SK-N-MC (cell line): ENCODE measurements around the gene FUT8.

ENCODE experiments used
- EZH2 ChIP-seq: fragments of 200-600 bp; sonication (generic); IDR thresholded peaks from one replicate; pipeline ENCODE4 v1.6.1; 2017; ENCODE audit warnings: antibody characterized with exemption
- FOXP2 ChIP-seq: optimal IDR thresholded peaks from 2 replicates; pipeline ENCODE3; 2011; ENCODE audit warnings: mild to moderate bottlenecking, moderate library complexity; ENCODE audit not compliant: insufficient read depth; ENCODE audit errors: extremely low read length, control extremely low read depth
- POLR2AphosphoS5 ChIP-seq: IDR thresholded peaks from 2 replicates; pipeline ENCODE4 v1.6.1; 2012; ENCODE audit warnings: mild to moderate bottlenecking, low read depth, low read length, borderline replicate concordance

GRCh38 chr14:65580973-65581372 lies 168.4 kb downstream of the FUT8 start:
- TF ChIP-seq EZH2 (no peak), POLR2AphosphoS5 (no peak), FOXP2 (no peak)
